HUES48 (cell line): ENCODE data around the gene PRDM11.

Experiments
- H3K27ac ChIP-seq: one replicate; pipeline ENCODE4 v1.7.0; 2013; ENCODE audit warnings: low read depth, low read length, inconsistent platforms
- H3K27me3 ChIP-seq: 2 replicates; pipeline ENCODE4 v1.6.1; 2013; ENCODE audit warnings: mild to moderate bottlenecking, low read length; ENCODE audit not compliant: control insufficient read depth, insufficient read depth
- H3K36me3 ChIP-seq: 2 replicates; pipeline ENCODE4 v1.6.1; 2013; ENCODE audit warnings: low read length; ENCODE audit not compliant: control insufficient read depth, insufficient read depth
- H3K4me1 ChIP-seq: 2 replicates; pipeline ENCODE4 v1.6.1; 2013; ENCODE audit warnings: mild to moderate bottlenecking, low read length; ENCODE audit not compliant: control insufficient read depth, insufficient read depth
- H3K4me3 ChIP-seq: 2 replicates; pipeline ENCODE4 v1.5.1; 2013; ENCODE audit warnings: mild to moderate bottlenecking, low read depth, low read length
- H3K9ac ChIP-seq: 2 replicates; pipeline ENCODE4 v1.6.1; 2013; ENCODE audit warnings: mild to moderate bottlenecking, low read depth, low read length, moderate library complexity
- H3K9me3 ChIP-seq: 2 replicates; pipeline ENCODE4 v1.6.1; 2013; ENCODE audit warnings: low read length; ENCODE audit not compliant: control insufficient read depth, insufficient read depth

Gene PRDM11

GRCh38 chr11:45225961-45226871 is 79.8 kb downstream of the PRDM11 start:
- Histone ChIP-seq H3K36me3 (peaks cover 21% of the 10 kb centered on the region), H3K9ac (no peak overlapping the region), H3K4me3 (no peak overlapping the region), H3K9me3 (no peaks in the 10 kb centered on the region), H3K27me3 (no peaks in the 10 kb centered on the region), H3K27ac (no peak overlapping the region), H3K4me1 (no peaks in the 10 kb centered on the region)

DNA sequence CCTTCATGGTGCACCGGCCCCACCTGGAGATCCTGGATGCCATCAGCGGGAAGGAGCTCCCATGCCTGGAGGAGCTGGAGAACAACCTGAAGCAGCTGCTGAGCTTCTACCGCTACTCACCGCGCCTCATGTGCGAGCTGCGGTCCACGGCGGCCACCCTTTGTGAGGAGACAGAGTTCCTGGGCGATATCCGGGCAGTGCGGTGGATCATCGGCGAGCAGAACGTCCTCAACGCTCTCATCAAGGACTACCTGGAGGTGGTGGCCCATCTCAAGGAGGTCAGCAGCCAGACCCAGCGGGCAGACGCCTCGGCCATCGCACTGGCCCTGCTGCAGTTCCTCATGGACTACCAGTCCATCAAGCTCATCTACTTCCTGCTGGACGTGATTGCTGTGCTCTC is 80.5 kb downstream of the PRDM11 start:
- H3K9ac ChIP-seq = no peak overlapping the region
- H3K27ac ChIP-seq = no peak overlapping the region
- peaks cover 21% of the 10 kb centered on the region for H3K36me3 ChIP-seq
- H3K4me3 ChIP-seq = no peak overlapping the region
- H3K27me3 ChIP-seq = no peaks in the 10 kb centered on the region
- H3K4me1 ChIP-seq = no peaks in the 10 kb centered on the region
- H3K9me3 ChIP-seq = no peaks in the 10 kb centered on the region

GRCh38 chr11:45227836-45228235 is 81.4 kb downstream of the PRDM11 start:
- H3K27me3 ChIP-seq = no peaks in the 10 kb centered on the region
- H3K4me3 ChIP-seq = no peak overlapping the region
- H3K4me1 ChIP-seq = no peaks in the 10 kb centered on the region
- H3K27ac ChIP-seq = no peak overlapping the region
- H3K9ac ChIP-seq = no peak overlapping the region
- peaks cover 21% of the 10 kb centered on the region for H3K36me3 ChIP-seq
- H3K9me3 ChIP-seq = no peaks in the 10 kb centered on the region

DNA sequence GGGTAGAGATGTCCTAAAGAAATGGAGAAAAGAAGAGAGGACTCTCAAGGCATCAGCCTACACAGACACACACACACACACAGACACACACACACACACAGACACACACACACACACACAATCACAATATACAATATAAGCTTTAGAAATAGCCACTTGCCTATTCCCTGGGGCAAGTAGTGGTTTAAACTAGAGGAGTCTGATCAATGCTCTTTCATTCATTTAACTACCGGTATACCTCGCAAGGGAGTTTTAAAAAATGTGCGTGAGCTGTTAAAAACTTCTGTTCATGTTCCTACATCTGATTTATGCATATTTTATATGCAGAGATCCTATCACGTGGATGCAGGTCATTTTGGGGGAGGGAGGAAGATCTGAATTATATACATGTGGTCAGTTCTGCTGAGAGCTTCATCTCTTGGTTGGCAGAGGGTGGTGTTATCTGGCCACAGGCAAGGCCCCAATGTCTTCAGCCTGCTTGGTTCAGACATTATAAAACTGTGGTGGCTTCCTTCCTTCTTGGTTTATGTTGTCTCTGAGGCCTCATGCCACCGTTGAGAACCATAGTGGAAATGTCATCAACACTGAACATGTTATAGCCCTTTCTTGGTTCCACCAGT is 83.1 kb downstream of the PRDM11 start:
- Histone ChIP-seq H3K4me3 (no peak overlapping the region), H3K27ac (no peak overlapping the region), H3K36me3 (peaks cover 21% of the 10 kb centered on the region), H3K27me3 (no peaks in the 10 kb centered on the region), H3K9me3 (no peaks in the 10 kb centered on the region), H3K9ac (no peak overlapping the region), H3K4me1 (0 out of 2 replicates have a peak, but pooled peaks cover 3% of the 10 kb centered on the region)

- Histone ChIP-seq H3K4me3 (no peak overlapping the region), H3K27me3 (no peaks in the 10 kb centered on the region), H3K4me1 (0 out of 2 replicates have a peak, but pooled peaks cover 3% of the 10 kb centered on the region), H3K9me3 (no peaks in the 10 kb centered on the region), H3K27ac (no peak overlapping the region), H3K36me3 (peaks cover 4% of the 10 kb centered on the region; the same call in 1 of the 2 replicates), H3K9ac (no peak overlapping the region)
These were observed 86.1 kb downstream of the PRDM11 start for GRCh38 chr11:45232341-45233080.

DNA sequence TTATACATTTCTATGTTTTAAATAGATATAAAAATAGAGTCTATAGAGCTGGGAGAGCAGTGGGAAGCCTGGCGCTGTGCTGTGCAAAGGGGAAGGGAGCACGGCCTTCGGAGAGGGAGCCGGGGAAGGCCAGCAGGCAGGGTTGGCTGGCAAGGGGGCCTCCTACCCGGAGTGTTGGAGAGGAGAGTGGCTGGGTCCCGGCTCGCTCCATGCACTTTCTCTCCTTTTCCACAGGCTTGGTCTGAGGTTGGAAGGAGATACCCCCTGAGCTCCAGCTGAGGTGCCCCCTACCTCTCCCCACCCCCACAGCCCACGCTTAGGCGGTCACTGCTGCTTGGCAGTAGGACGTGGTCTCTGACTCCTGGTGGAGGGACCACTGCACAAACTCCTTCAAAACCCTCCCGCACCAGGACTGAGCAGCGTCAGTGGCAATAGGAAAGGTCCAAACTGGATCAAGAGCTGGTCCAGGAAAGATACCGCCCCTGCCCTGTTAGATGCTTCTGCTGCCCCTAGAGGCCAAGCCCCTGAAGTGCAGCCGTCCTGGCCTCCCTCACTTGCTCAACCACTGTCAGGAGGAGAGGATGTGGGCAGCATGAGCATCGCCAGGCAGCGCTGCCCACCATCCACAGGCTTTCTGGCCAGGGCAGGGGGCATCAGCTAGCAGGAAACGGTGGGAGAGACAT is 86.8 kb downstream of the PRDM11 start:
- H3K9ac ChIP-seq = no peak overlapping the region
- no peak overlapping the region for H3K4me3 ChIP-seq
- H3K27ac ChIP-seq = no peak overlapping the region
- 0 out of 2 replicates have a peak, but pooled peaks cover 3% of the 10 kb centered on the region for H3K4me1 ChIP-seq
- no peaks in the 10 kb centered on the region for H3K36me3 ChIP-seq
- H3K9me3 ChIP-seq = no peaks in the 10 kb centered on the region
- H3K27me3 ChIP-seq = no peaks in the 10 kb centered on the region

- Histone ChIP-seq H3K9me3 (no peaks in the 10 kb centered on the region), H3K4me3 (no peak overlapping the region), H3K27me3 (no peaks in the 10 kb centered on the region)
These were observed 87.3 kb downstream of the PRDM11 start for GRCh38 chr11:45233804-45234170.

GRCh38 chr11:45234306-45235006 is 88.0 kb downstream of the PRDM11 start:
- Histone ChIP-seq H3K4me3 (no peak overlapping the region), H3K27me3 (no peaks in the 10 kb centered on the region), H3K9ac (no peak overlapping the region), H3K36me3 (no peaks in the 10 kb centered on the region), H3K9me3 (no peaks in the 10 kb centered on the region), H3K27ac (no peak overlapping the region), H3K4me1 (0 out of 2 replicates have a peak, but pooled peaks cover 3% of the 10 kb centered on the region)

More at GRCh38 chr11:45233804-45234170, 87.3 kb downstream of the PRDM11 start:
- Histone ChIP-seq H3K4me1 (0 out of 2 replicates have a peak, but pooled peaks cover 3% of the 10 kb centered on the region), H3K27ac (no peak overlapping the region), H3K36me3 (no peaks in the 10 kb centered on the region), H3K9ac (no peak overlapping the region)

DNA sequence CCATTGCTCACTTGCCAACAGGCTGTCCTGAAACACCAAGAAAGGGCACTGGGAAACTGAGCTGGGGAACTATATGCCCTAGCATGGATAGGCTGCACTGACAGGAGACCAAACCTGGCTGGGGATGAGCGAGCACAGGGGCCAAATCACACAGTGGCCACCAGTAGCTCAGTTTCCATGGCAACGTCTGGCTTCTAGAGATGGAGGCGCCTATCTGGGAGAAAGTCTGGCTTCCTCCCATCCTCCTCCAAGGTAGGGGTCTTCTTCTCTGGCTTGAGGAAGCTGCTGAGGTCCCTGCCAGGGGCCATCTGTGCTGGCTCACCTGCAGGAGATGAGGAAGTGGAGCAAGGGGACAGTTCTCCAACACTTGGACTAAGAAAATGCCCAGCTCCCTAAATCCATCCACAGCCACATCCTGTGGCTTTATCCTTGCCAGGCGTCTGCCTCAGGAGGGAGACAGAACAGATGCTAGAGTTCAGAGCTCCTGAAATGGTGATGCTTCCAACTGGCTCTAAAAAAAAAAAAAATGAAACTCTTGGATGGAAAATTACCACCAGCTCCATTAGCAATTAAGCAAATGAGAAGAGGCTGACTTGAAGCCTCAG is 91.4 kb downstream of the PRDM11 start:
- Histone ChIP-seq H3K36me3 (no peaks in the 10 kb centered on the region), H3K4me1 (0 out of 2 replicates have a peak, but pooled peaks cover 3% of the 10 kb centered on the region), H3K27ac (no peak overlapping the region), H3K9ac (no peak overlapping the region), H3K4me3 (no peak overlapping the region), H3K9me3 (no peaks in the 10 kb centered on the region), H3K27me3 (no peaks in the 10 kb centered on the region)

GRCh38 chr11:45238724-45239123 is 92.3 kb downstream of the PRDM11 start:
- no peak overlapping the region for H3K27ac ChIP-seq
- no peaks in the 10 kb centered on the region for H3K36me3 ChIP-seq
- no peak overlapping the region for H3K4me3 ChIP-seq
- H3K9me3 ChIP-seq = no peaks in the 10 kb centered on the region
- H3K9ac ChIP-seq = no peak overlapping the region
- no peaks in the 10 kb centered on the region for H3K4me1 ChIP-seq
- H3K27me3 ChIP-seq = no peaks in the 10 kb centered on the region
